ENCODE data around the gene KIFC3. TPM values are rescaled to one million over a fixed set of nuclear protein-coding genes. Genes with fewer than 3 reads are reported as not detected.

The KIFC3 gene
- total and polyA plus RNA-seq, 2 of the 13 experiments (the other 11 are each of a cell fraction or from before 2014, with no cell fraction given) = 42.1 to 45.3 TPM

GRCh38 chr16:57757326-57757786, 44.9 kb downstream of the KIFC3 start (continued):
- peak; percentile 52 to 82; a peak in 2 of 4 replicates for TF ChIP-seq HMGXB4 (CRISPR knock-in tag; IDR thresholded peaks at IDR 0.05; ENCODE audit: borderline replicate concordance in 1 of 2, low read depth in 1 of 2)
- TF ChIP-seq ZBTB40 (IDR thresholded peaks at IDR 0.05) = no peak
- no peak for TF ChIP-seq ZBTB40 (CRISPR knock-in tag; IDR thresholded peaks at IDR 0.05)
- TF ChIP-seq KLF16 (CRISPR knock-in tag; IDR thresholded peaks at IDR 0.05) = peak in 1 of 2 experiments; percentile 94; a peak in 2 of 4 replicates
- TF ChIP-seq XRCC5 (optimal IDR thresholded peaks at IDR 0.05; ENCODE audit: low read length) = peak; percentile 97
- TF ChIP-seq ZNF292 (CRISPR knock-in tag; IDR thresholded peaks at IDR 0.05; ENCODE audit: borderline replicate concordance, low read depth) = no peak
- no peak for TF ChIP-seq ZNF704 (CRISPR knock-in tag; IDR thresholded peaks at IDR 0.05; ENCODE audit: borderline replicate concordance)
- peak; percentile 55; the same call in 1 of the 2 replicates for TF ChIP-seq FOSL2 (CRISPR knock-in tag; IDR thresholded peaks at IDR 0.05)
- peak; percentile 47; the same call in 1 of the 2 replicates for TF ChIP-seq ZNF430 (CRISPR knock-in tag; IDR thresholded peaks at IDR 0.05)
- TF ChIP-seq MYC (CRISPR knock-in tag; IDR thresholded peaks at IDR 0.05; ENCODE audit: borderline replicate concordance) = peak; percentile 47; the same call in 1 of the 2 replicates
- TF ChIP-seq ZNF225 (CRISPR knock-in tag; IDR thresholded peaks at IDR 0.05) = peak; percentile 69; the same call in 1 of the 2 replicates
- 0 out of 2 replicates have a peak, but pooled peaks have one; percentile 38 for TF ChIP-seq HNRNPL (IDR thresholded peaks at IDR 0.05; ENCODE audit: low read depth, low read length)
- no peak for TF ChIP-seq ZNF264 (CRISPR knock-in tag; IDR thresholded peaks at IDR 0.05)
- TF ChIP-seq SOX5 (CRISPR knock-in tag; IDR thresholded peaks at IDR 0.05; ENCODE audit: borderline replicate concordance) = peak; percentile 20; the same call in 1 of the 2 replicates
- peak; percentile 81 for TF ChIP-seq PATZ1 (CRISPR knock-in tag; IDR thresholded peaks at IDR 0.05)

All from HepG2 (cell line).